Endothelial cell of umbilical vein (primary cell): ENCODE results near the gene PRKD2.

Source experiments
- CTCF ChIP-seq, 2 donors: IDR thresholded peaks; 1 replicate in 1 of 2; 2 replicates in 1 of 2; pipeline ENCODE4 v1.5.1; 2011; ENCODE audit warnings: low read length in 2 of 2, mild to moderate bottlenecking in 2 of 2, moderate library complexity in 2 of 2, control low read depth in 1 of 2, inconsistent platforms in 1 of 2, low read depth in 1 of 2; ENCODE audit not compliant: insufficient read depth in 1 of 2; ENCODE audit errors: extremely low read depth in 1 of 2
- GATA2 ChIP-seq: IDR thresholded peaks from 2 replicates; pipeline ENCODE4 v1.7.0; 2011; ENCODE audit warnings: low read depth, mild to moderate bottlenecking, moderate library complexity, mixed read lengths, low read length; ENCODE audit not compliant: insufficient read length, insufficient read depth
- POLR2AphosphoS5 ChIP-seq: IDR thresholded peaks from 2 replicates; pipeline ENCODE4 v1.6.1; 2012; ENCODE audit warnings: low read depth, mild to moderate bottlenecking, control low read depth, low read length, moderate library complexity; ENCODE audit not compliant: insufficient read depth

- TF ChIP-seq POLR2AphosphoS5, result no peak
- TF ChIP-seq CTCF (IDR thresholded peaks at IDR 0.05; ENCODE audit: extremely low read depth in 1 of 2, insufficient read depth in 1 of 2, low read depth in 1 of 2, low read length in 2 of 2), result no peak
- TF ChIP-seq GATA2, result no peak
Observed at GRCh38 chr19:46625731-46626130, 91.2 kb downstream of the PRKD2 start.
